GM18861 (cell line): ENCODE data around the gene ZNF697.
"Not testable (repeated sequence)": the region's sequence is repeated elsewhere in the genome, so short reads cannot be mapped to it uniquely, and the experiment has no call there.

ENCODE experiments used
- ATAC-seq: cut with Tn5 transposase; IDR thresholded peaks from one replicate; pipeline ENCODE4 v1.9.1; 2021; ENCODE audit not compliant: unreplicated experiment

Gene ZNF697

DNA sequence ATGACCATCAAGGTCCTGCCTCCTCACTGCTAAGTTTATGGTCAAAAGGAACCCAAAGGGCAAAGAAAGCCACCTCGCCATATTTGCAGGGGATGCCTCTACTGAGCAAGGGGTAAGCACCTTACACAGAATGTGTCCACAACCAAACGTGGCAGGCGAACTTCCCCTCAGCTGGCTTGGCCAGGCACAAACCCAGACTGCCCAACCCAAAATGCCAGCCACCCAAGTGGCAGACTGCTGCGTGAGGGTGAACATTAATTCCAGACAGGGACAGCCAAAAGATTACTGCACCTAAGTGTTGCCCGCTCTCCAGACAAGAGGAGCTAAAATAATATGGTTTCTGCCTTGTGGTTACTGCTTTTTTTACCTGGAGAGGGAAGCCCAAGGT lies 16.0 kb downstream of the ZNF697 start:
- no peak for ATAC-seq

GRCh38 chr1:119631433-119632102 lies 16.5 kb downstream of the ZNF697 start:
- ATAC-seq, result no peak

GRCh38 chr1:119631086-119631432 lies 17.0 kb downstream of the ZNF697 start:
- no peak for ATAC-seq

GRCh38 chr1:119626841-119627240 lies 21.2 kb downstream of the ZNF697 start:
- ATAC-seq, result no peak

DNA sequence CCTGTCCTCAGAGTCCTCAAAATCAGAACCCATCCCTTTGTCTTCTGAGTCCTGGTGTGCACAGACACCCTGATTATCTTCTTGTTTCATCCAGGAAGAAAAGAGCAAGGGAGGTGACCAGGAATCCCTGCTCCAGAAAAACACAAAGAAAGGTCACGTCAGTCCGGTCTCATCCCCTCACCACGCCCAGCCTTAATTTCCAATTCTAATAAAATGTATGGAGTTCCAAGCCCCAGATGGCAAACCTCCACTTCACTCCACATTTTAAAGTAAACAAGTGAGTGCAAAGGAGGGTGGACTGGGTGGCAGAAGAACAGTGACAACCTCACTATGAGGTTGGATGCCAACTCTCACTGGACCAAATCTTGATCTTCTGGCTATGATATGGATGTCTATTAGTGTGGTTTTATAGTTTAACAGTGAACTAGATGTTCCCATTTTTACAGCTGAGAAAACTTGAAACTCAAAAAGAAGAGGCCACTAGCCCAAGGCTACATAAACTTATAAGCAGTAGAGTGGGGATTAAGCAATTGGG lies 22.0 kb downstream of the ZNF697 start:
- no peak for ATAC-seq

GRCh38 chr1:119623678-119624077 lies 24.4 kb downstream of the ZNF697 start:
- ATAC-seq, result no peak

GRCh38 chr1:119623193-119623515 lies 24.9 kb downstream of the ZNF697 start:
- no peak for ATAC-seq

- no peak for ATAC-seq
Observed at GRCh38 chr1:119622311-119623192, 25.5 kb downstream of the ZNF697 start.

DNA sequence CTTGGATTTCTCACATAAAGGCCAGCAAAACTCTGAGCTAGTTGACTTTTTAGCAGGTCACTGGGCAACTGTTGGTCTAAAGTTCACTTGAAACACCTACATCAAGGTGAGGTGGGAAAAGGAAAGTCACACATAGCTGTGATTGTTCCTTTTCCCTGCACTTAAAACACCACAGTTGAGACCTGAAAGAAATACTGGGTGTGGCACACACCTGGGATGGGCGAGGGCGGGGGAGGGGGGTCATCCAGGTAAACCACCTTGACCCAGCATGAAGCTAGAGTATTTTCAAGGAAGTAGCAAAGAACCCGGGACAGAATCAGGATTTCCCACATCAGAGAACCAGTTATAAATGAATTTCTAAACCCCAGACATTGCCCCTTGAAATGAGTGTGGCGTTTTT lies 26.4 kb downstream of the ZNF697 start:
- no peak for ATAC-seq

GRCh38 chr1:119617751-119618691 lies 30.0 kb downstream of the ZNF697 start:
- ATAC-seq, result no peak

DNA sequence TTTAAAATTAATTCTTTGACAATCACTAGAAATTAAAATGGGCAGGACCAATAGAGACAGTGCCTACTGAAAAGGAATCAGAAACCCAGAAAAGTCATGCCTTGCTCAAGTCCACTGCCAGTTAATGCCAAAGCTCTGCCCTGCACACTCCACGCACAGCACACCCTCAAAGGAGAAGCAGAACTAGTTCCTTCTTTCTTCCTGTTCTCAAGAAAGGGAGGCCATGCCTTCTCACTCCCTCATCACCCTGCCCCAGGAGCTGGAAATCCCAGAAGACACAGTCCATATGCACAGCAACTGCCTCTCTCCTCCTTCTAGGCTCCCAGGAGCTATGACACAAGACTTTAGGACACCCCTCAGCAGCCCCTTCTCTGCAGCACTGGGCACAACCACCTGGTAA lies 31.3 kb downstream of the ZNF697 start:
- not testable (repeated sequence) for ATAC-seq

GRCh38 chr1:119615100-119615499 lies 33.0 kb downstream of the ZNF697 start:
- ATAC-seq, result not testable (repeated sequence)

DNA sequence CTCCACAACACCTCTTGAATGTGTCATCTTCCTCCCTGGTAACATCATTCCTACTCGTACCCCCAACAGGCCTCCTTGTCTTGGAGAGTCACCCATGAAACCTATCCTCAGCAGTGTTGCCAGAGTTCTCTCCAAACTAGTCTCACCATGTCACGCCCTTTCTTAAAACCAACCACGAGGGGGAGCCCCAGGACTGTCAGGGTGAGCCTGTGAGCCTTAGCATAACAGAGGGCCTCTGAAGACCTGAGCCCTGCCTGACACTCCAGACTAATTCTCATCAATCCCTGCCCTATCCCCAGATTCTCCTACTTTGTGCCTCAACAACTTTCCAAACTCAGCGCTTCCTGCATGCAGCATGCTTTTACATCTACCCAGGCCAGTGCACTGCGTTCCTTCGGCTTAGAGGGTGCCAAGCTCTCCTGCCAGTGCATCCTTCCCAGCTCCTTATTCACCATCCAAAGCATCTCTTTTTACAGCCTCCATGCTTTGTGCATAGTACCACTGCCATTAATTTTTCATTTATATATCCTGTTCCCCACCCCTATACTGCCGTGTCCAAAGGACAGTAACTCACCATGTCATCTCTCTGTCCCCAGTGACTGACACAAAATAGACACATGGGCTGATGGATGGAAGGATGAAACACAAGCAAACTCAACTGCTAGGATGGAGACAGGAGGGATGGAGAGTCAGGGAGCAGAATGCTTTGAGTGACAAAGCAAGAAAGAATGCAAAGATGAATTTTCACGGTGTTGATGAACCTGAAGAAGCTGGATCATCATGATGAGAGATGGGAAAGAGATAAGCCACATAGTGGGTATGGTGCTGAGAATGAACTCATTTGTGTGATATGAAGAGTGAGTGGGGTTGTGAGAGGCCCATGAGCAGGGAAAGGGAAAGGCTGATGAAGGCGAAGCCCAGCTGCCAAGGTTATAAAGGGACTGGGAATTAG lies 34.0 kb downstream of the ZNF697 start:
- peak; percentile 86 for ATAC-seq

DNA sequence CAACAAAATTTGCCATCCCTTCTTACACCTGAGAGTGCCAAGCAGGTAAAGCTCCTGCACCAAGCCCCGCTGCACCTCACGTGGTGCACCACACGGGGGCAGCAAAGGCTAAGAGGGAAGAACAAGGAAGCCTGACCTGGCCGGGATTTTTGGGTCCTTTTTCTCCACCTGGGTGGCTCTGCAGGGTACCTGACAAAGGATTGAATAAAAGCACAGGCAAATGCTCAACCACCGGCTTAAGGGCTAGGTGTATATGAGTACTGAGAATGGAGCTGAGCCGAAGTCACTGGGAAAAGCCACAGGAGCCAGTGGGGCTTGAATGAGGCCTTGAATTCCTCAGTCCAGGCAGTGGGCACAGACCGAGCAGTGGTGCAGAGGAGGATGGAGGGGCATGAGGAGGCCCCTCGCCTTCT lies 36.4 kb downstream of the ZNF697 start:
- no peak for ATAC-seq

DNA sequence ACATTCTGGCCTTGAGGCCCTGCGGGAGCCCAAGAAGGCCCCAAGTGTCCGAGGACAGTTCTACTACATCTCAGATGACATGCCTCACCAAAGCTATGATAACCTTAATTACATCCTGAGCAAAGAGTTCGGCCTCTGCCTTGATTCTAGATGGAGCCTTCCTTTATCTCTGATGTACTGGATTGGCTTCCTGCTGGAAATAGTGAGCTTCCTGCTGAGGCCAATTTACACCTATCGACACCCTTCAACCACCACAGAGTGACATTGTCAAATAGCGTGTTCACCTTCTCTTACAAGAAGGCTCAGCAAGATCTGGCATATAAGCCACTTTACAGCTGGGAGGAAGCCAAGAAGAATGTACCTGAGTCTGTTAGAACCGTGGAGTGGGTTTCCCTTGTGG lies 39.2 kb downstream of the ZNF697 start:
- ATAC-seq, result not testable (repeated sequence)

GRCh38 chr1:119607087-119607807 lies 40.8 kb downstream of the ZNF697 start:
- ATAC-seq, result not testable (repeated sequence)

DNA sequence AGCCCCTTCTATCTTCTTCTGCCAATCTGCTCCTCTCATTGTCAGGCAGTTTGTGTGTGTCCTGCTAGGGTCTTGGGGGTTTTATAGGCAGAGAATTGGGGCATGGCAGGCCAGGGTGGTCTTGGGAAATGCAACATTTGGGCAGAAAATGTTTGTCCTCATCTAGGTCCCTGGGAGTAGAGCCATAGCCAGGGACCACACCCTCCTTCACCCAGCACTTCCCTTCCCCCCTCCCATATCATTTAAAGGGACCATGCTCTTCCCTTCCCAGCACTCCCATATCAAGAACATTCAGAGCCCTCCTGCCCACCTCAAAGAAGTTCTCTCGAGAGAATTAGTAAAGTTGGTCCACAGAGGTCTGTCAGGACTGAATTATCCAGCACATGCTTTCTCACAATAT lies 41.7 kb downstream of the ZNF697 start:
- no peak for ATAC-seq

DNA sequence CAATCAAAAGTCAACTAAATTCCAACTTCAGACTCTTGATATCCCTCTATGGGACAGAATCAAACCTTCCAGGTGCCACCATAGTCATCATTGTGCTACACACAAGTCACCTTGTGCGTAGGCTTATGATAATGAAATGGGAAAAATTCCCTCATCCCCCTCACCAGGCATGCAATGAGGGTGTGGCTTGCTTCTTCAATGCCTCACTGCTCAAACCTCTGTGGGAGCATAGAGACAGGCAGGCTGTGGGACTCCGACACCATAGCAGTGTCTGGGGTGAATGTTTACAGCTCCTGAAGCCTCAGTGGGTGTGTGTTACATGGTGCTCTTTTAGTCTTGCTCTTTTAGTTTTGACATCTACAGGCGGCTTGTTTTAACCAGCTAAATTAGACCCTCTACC lies 42.4 kb downstream of the ZNF697 start:
- no peak for ATAC-seq

GRCh38 chr1:119605080-119605479 lies 43.0 kb downstream of the ZNF697 start:
- not testable (repeated sequence) for ATAC-seq
